Measurements from ENCODE around the gene USP7.
"Not testable (repeated sequence)": the region's sequence is repeated elsewhere in the genome, so short reads cannot be mapped to it uniquely, and the experiment has no call there.

USP7 gene

DNA sequence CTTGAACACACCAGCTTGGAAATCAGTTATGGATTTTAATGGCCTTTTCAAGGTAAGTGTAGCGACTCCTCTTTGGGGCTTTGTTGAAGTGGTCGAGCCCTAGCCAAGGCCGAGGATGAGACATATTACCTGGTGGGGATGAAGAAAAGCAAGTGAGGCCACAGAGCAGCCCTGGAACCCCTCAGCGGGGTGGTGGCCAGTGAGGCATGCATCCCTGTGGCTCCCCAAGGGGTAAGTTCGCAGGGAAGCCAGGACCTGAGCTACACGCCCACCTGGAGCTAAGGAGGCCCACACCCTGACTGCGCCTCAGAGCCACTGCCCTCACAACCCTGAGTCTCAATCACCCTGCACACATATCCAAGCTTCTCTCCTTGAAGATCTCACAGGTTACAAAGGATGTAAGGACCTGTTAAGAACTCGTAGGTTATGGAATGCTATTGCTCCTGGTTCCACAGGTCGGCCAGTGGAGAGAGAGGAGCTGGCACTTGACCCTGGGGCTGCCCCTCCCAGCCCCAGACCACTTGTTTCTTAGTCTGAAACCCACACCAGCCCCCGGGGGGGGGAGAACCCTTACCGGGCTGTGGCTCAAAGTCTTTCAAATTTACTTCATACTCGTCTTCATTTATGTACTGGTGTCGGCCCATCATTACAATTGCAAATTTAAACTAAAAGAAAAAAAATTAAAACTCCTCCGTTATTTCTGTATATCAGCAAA is 69.6 kb downstream of the USP7 start:
- no peak for DNase-seq

DNA sequence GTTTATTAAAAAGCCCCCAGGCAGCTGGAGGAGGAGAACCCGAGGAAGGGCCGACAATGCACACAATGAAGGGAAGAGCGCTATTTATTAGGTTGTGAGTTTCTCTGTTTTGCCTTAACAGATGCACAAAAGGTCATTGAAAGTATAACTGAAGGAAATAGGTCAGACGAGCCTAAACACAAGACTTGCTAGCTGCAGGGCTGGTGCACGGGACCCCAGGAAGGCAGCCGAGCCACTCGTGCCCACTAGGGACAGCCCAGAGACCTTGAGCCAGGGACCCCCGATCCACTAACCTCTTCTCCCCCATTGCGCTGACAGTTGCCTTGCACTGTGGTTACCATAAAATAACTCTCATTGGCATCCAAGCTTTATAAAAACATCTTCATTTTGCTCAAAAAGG is 70.3 kb downstream of the USP7 start:
- no peak for DNase-seq

GRCh38 chr16:8892101-8892575 is 71.6 kb downstream of the USP7 start:
- DNase-seq, result no peak

DNA sequence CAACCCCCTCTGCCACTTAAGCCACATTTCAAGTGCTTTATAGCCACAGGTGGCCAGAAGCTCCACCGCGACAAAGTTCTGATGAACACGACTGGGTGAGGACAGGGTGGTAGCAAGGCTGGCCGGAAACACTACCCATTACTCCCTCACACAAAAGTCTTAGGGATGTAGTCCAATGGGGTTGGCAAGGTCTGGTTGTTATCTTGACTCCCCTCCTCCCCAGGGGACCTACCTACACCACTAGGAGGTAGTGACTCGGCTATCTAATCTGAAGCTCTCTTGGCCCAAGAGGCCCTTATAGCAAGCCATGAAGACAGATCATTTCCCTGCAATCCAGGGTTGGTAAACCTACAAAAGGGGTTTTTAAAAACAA is 73.2 kb downstream of the USP7 start:
- no peak for DNase-seq

DNA sequence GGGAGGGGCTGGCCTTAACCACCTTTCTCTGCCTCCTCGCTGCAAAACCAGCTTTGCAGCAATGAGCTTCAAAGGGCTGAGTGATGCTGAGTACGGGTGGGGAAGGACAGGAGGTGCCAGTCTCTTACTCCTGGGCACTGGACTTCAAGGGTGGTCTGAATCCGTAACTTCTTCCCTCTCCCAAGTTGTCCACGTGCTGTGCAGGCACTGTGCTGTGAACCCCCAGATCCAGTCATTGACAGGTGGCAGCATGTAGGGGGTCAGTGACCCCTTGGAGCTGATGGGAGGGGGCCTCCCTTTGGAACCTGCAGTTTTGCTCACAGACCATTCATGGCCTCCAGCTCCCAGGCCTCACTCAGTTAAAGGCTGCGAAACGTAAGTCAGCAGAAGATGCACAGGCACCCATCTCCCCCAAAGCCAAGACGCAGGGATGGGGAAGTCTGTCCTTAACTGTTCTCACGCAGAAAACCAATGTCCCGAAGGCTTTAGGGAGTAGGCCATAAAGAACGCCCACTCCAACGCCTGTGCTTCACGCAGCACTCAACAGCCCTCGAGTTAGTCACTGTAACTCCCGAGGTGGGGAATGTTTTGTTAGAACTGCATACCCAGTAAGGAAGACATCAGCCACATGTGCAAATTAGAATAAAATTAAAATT is 73.7 kb downstream of the USP7 start:
- DNase-seq, result no peak

GRCh38 chr16:8888951-8889892 is 74.5 kb downstream of the USP7 start:
- DNase-seq, result no peak

GRCh38 chr16:8887952-8888560 is 75.7 kb downstream of the USP7 start:
- DNase-seq, result no peak

DNA sequence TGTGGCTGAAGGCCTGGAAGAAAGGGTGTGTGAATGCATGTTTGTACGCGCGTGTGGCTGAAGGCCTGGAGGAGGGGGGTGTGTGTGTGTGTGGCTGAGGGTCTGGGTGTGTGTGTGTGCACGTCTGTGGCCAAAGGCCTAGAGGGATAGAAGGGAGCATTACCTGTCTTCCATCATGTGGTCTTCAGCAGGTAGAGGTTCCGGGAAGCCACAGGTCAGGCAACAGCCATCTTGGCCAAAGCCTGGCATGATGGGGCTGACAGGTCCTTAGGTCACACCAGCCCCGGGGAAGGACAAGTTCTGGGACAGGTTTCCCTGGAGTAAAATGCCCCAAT is 76.3 kb downstream of the USP7 start:
- DNase-seq, result no peak

DNA sequence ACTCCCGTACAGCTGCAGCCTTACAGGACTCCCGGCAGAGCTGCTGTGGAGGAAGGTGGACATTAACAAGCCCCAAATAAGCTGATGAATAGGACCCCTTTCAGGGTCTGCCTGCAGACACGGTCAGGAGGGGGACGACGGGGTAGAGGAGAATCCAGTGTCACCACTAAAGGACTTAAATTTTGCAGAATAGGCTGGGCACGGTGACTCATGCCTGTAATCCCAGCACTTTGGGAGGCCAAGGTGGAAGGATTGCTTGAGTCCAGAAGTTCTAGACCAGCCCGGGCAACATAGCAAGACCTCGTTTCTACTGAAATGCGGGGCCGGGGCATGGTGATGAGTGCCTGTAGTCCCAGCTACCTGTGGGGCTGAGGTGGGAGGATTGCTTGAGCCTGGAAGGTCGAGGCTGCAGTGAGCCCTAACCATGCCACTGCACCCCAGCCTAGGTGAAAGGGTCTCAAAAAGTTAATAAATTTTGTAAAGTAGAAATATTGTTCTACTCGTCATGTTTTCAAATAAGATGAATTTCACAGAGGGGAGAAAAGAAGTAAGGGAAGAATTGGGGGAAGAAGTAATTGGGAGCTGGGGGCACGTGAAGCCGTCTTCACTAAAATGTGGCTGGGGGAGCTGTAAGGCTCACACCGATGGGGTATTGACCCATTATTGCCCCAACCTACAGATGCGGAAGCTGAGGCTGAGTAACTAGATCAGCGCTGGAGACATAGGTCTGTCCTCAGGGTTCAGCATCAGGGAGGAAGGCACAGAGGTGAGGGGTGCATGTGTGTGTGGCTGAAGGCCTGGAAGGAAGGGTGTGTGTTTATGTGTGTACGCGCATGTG is 76.9 kb downstream of the USP7 start:
- no peak for DNase-seq

GRCh38 chr16:8885674-8886592 is 77.8 kb downstream of the USP7 start:
- DNase-seq, result no peak

GRCh38 chr16:8882725-8883377 is 80.9 kb downstream of the USP7 start:
- no peak for DNase-seq

GRCh38 chr16:8882041-8882617 is 81.6 kb downstream of the USP7 start, which contains the start of gene LITAFD:
Gene LITAFD (plus strand): TSS chr16:8882351. CDS start chr16:8884356, 2,005 bp downstream.
- DNase-seq, result no peak

DNA sequence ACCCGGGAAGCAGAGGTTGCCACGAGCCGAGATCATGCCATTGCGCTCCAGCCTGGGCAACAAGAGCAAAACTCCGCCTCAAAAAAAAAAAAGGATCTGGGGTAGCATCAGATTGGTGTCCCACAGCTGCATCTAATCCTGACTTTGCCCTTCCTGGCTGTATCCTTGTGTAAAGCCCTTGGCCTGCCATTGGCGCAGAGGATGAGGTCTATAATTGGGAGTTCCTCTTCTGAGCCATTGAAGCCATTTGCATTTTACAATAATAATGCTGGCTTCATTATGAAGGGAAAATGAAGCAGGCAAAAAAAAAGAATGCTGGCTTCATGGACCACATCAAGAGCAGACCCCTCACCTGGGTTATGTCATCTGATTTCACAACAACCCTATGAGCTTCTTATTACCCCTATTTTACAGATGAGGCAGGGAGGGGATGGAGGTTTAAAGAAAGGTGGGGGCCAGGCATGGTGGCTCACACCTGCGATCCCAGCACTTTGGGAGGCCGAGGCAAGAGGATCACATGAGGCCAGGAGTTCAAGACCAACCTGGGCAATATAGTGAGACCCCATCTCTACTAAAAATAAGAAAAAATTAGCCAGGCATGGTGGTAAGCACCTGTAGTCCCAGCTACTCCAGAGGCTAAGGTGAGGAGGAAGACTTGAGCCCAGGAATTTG is 82.7 kb downstream of the USP7 start:
- no peak for DNase-seq

GRCh38 chr16:8878523-8878911 is 85.2 kb downstream of the USP7 start:
- DNase-seq, result peak; percentile 18

- no peak for DNase-seq
Observed at GRCh38 chr16:8877894-8878522, 85.7 kb downstream of the USP7 start.

- DNase-seq, result not testable (repeated sequence)
Observed at GRCh38 chr16:8875317-8875716, 88.4 kb downstream of the USP7 start.

- peak; percentile 77 for DNase-seq
Observed at GRCh38 chr16:8874388-8874787, 89.3 kb downstream of the USP7 start.

DNA sequence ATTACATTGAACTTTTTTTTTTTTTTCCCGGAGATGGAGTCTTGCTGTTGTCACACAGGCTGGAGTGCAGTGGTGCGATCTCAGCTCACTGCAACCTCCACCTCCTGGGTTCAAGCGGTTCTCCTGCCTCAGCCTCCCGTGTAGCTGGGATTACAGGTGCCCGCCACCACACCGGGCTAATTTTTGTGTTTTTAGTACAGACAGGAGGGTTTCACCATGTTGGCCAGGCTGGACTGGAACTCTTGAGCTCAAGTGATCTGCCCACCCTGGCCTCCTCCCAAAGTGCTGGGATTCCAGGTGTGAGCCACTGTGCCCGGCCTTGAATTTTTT is 89.9 kb downstream of the USP7 start:
- DNase-seq, result not testable (repeated sequence)
